Stomach (tissue), 4 donors: ENCODE measurements around the gene PAOX.

Source experiments
- CTCF ChIP-seq, 7 experiments: fragments of 450-650 bp in 4 of 7; fragments of 200-600 bp in 3 of 7; sonication (generic) in 3 of 7; IDR thresholded peaks; one replicate each; pipeline ENCODE4 v1.5.1; 2016 to 2019; ENCODE audit warnings: antibody characterized with exemption in 7 of 7, control low read depth in 2 of 7, mild to moderate bottlenecking in 1 of 7
- POLR2A ChIP-seq, 4 donors: fragments of 450-650 bp; IDR thresholded peaks; one replicate each; pipeline ENCODE4 v1.6.1; 2016; ENCODE audit warnings: antibody characterized with exemption in 4 of 4, control low read depth in 2 of 4, mild to moderate bottlenecking in 1 of 4, moderate library complexity in 1 of 4
- POLR2AphosphoS5 ChIP-seq, 3 donors: sonication (generic); formaldehyde crosslinking; IDR thresholded peaks; one replicate each; pipeline ENCODE4 v1.6.1; 2016; ENCODE audit warnings: antibody characterized with exemption in 3 of 3

- no peak for TF ChIP-seq CTCF (IDR thresholded peaks at IDR 0.05)
- TF ChIP-seq POLR2A (IDR thresholded peaks at IDR 0.05), result no peak
- TF ChIP-seq POLR2AphosphoS5 (IDR thresholded peaks at IDR 0.05), result no peak
Measured at GRCh38 chr10:133390597-133391248, 11.7 kb downstream of the PAOX start.
